Mesenteric fat pad (tissue), 1 donor: ENCODE measurements around the gene GOSR2. TPM values are rescaled to one million over a fixed set of nuclear protein-coding genes. Genes with fewer than 3 reads are reported as not detected.
A peak's percentile ranks its signal among the peaks of the same experiment; 100 is the strongest.
"Not testable (repeated sequence)": the region's sequence is repeated elsewhere in the genome, so short reads cannot be mapped to it uniquely, and the experiment has no call there.

Experiments
- DNase-seq: peaks from one replicate; pipeline ENCODE4 v3.0.0-alpha.2; 2020; ENCODE audit warnings: low spot score
- total RNA-seq: library from RNA; stranded (reverse); fragmentation: NEBNext Ultra II Directional; extraction: Animal tissue kit (Norgen Biotek cat#: 25700); gene quantifications from one replicate; pipeline ENCODE4 v1.2.1, GENCODE V29; 2021
- donor health status: DM: yes; HTN: yes; CAD: no.

The GOSR2 gene
- total RNA-seq, 1 donor from 2014 or later, result 60.8 TPM

DNA sequence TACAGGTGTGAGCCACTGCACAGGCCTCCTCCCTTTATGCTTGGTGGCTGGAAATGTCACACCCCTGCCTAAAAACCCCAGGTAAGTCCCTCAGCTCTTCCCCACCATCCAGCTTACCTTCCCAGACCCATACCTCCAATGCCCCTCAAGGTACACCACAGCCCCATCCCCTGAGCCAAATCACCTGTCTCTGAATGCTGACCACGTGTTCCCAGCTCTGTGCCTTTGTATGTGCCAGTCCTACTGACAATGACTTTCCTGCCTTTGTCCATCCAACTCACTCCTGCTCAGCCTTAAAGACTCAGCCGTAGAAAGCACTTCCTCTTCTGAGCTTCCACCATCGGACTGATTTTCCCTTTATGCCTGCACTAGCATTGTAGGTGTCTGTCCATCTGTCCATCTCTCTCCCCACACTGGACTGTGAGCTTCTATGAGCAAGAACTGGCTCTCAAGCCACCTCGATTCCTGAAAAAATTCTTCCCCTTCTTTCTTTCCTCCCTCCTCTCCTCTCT lies 30.7 kb upstream of the GOSR2 start:
- no peak for DNase-seq

DNA sequence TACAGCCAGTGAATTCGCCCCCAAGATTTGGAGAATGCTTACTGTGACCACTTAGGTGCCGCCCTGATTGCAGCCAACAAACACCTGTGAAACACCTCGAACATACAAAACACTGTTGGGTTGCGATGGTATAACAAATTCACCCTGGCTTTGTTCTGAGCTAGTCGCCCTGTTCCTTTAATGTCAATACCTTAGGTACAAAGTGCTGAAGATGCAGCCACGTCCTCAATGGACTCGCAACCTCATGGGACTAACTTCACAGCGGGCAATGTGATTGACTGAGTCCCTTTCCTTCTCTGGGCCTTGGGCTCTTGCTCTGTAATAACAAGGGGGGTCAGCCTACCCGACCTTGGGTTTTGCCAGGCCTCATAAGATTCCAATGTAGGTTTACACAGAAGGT lies 28.9 kb upstream of the GOSR2 start:
- DNase-seq, result no peak

DNA sequence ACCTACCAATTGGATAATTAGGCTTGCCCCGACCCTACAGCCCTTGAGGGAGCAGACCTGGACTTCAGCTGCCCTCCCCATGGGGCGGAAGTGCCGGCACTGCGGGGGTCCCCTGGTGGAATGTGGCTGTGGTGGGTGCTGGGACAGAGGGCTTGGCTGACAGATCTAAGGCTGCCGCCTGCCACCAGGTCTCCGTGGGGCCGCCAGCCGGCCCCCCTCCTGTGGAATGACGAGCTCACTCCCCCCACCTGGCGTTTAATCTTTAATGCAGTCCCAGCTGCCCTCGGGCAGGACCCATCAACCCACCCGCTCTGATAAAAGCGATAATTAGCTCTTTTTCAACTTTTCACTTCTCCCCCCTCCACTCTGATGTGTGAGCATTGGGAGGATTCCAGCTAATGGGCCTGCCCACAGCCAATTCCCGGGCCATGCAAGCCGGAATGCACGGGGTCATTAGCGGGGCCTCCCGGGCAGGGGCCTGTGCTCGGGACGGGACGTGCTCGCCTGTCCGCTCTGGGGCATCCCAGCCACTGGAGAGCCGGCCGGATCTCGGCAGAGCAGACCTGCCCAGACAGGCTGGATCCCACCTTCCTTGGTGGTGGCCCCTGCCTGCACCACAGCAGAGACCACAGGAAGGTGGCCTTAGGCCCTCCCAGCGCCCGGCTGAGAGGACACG lies 28.3 kb upstream of the GOSR2 start:
- DNase-seq, result no peak

- no peak for DNase-seq
Measured at GRCh38 chr17:46895171-46895570, 27.8 kb upstream of the GOSR2 start.

DNA sequence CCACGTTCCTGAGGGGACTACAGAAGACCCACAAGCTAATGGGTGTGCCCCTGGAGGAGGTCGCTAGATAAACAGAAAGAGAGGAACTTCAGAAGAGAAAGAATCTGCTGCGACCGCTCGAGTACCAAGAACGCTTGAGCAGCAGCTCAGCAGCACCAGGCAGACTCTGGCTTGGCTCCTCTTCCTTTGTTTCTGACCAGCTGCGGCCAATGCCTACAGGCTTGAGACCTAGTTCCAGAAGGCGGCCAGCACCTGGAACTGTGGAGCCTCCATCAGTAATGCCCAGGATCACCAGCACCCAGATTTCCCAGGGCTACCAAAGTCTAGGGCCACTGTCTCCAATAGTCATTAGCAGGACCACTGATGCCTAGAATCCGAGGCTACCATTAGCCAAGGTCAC lies 26.0 kb upstream of the GOSR2 start:
- DNase-seq, result no peak

DNA sequence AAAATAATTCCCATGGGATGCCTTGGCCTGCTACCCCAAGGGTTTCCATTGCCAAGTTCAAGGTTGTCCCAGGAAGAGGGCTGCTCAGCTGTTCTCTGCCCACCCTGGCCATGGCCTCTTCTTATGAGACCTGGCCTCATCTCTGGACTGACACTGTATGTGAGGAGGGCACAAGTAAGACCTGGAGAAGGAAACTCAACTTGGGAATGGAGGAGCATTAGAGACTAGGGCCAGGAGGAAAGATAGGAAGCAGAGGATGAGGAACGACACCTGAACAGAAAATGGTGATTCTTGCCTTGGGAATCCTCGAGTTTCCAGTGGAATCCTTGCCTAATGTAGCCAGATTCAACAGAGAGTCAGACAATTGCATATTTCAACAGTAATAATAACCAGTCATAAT lies 24.6 kb upstream of the GOSR2 start:
- no peak for DNase-seq

DNA sequence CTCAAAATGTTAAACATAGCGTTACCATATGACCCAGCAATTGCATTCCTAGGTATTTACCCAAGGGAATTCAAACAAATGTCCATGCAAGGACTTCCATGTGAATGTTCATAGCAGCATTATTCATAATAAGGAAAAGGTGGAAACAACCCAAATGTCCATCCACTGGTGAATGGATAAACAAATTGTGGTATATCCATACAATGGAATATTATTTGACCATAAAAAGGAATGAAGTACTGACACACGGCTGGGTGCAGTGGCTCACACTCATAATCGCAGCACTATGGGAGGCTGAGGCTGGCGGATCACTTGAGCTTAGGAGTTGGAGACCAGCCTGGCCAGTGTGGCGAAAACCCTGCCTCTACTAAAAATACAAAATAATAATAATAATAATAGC lies 24.1 kb upstream of the GOSR2 start:
- no peak for DNase-seq

- DNase-seq, result peak; percentile 74
Measured at GRCh38 chr17:46901291-46901690, 21.7 kb upstream of the GOSR2 start.

DNA sequence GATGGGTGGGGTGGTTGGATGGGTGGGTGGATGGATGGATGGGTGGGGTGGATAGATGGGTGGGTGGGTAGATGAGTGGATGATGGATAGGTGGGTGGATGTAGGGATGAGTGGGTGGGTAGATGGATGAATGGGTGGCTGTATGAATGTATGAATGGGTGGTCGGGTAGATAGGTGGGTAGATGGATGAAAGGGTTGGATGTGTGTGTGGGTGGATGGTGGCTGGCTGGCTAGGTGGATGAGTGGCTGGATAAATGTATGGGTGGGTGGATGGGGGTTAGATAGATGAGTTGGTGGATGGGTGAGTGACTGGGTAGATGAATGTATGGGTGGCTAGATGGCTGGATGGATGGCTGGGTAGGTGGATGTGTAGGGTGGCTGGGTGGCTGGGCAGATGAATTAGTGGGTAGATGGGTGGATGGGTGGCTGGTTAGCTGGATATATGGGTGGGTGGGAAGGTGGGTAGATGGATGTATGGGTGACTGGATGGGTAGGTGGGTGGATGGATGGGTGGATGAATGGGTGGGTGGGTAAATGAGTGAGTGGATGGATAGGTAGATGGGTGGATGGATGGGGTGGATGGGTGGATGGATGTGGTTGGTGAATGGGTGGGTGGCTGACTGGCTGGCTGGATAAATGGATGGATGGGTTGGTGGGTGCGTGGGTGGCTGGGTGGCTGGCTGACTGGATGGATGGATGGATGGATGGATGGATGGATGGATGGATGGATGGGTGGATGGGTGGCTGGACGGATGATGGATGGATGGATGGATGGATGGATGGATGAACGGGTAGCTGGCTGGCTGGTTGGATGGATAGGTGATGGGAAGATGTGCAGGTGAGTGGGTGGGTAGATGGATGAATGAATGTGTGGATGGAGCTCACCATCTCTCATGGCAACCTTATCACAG lies 18.9 kb upstream of the GOSR2 start:
- DNase-seq, result peak; percentile 47

DNA sequence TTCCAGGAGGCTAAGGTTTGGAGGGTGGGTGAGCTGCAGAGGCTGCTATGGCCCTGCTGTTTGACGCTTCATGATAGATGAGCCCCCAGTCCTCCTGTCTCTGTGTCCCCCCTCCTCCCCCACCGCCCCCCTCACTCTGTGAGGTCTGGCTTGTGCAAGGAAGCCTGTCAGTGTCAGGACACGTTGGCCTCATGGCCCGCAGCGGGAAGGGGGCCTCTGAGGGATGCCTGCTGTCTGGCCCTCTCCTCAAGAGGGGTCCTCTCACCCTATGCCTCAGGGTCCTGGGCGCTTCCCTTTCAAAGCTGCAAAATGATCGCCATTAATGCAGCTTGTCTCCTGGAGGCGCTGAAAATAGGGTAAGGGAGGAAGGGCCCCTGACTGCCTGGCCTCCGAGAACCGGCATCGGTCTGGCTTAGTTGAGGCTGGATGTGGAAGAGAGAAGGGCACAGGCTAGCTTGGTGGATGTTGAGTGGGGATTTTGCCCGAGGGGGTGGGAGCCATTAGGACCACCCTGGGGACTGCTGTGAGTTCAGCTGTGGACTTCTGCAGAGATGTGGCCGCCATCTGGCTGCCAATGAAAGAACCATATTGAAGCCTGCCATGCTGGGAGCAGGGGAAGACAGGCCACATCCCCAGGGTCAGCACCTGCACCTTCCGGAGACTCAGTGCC lies 14.8 kb upstream of the GOSR2 start:
- DNase-seq, result no peak

GRCh38 chr17:46910179-46910927 lies 12.6 kb upstream of the GOSR2 start:
- DNase-seq, result no peak

GRCh38 chr17:46911311-46911710 lies 11.6 kb upstream of the GOSR2 start:
- no peak for DNase-seq

GRCh38 chr17:46915596-46915995 lies 7.4 kb upstream of the GOSR2 start:
- DNase-seq, result no peak

- no peak for DNase-seq
Measured at GRCh38 chr17:46916211-46916610, 6.7 kb upstream of the GOSR2 start.

DNA sequence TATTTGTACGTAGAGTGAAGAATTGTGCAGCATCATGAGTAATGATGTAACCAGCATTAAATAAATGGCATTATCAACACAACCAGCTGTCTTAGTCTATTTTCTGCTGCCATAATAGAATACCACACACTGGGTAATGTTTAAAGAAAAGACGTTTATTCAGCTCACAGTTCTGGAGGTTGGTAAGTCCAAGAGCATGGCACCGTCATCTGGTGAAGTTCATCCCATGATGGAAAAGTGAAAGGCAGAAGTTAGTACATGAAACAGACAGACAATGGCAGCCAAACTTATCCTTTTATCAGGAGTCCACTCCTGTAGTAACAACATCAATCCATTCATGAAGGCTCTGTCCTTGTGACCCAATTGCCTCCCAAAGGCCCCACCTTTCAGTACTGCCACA lies 6.3 kb upstream of the GOSR2 start:
- no peak for DNase-seq

GRCh38 chr17:46917041-46917440 lies 5.9 kb upstream of the GOSR2 start:
- DNase-seq, result no peak

DNA sequence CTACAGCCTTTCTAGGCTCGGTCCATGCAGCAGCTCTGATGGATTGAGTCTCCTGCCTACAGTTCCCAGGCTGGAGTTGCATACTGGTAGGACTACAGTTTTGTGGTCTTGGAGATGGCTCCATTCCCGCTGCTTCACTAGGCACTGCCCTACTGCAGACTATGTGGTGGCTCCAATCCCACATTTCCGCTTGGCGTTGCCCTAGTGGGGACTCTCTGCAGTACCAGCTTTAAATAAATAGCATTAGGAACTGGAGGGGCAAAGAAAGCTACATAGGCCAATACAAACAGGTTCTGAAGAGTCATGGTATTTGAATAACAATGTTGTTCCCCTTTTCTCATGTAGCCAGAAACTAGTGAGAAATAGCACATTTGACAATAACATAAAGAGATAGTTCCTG lies 5.4 kb upstream of the GOSR2 start:
- DNase-seq, result no peak

- not testable (repeated sequence) for DNase-seq
Measured at GRCh38 chr17:46921962-46922361, 998 bp upstream of the GOSR2 start.

DNA sequence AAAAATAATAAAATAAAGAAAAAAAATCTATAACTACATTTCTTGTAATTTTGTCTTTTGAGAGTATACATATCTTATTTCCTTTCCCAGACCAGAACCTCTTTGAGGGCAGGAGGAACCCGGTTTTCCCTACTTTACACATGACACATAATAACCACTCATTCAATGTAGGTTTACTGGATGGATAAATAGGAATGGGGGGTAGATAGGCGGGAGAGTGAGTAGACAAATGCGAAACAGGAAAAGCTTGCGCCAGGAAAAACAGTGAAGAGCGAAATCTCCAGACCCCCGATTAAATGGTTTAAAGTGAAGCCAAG lies 515 bp upstream of the GOSR2 start:
- DNase-seq, result no peak

DNA sequence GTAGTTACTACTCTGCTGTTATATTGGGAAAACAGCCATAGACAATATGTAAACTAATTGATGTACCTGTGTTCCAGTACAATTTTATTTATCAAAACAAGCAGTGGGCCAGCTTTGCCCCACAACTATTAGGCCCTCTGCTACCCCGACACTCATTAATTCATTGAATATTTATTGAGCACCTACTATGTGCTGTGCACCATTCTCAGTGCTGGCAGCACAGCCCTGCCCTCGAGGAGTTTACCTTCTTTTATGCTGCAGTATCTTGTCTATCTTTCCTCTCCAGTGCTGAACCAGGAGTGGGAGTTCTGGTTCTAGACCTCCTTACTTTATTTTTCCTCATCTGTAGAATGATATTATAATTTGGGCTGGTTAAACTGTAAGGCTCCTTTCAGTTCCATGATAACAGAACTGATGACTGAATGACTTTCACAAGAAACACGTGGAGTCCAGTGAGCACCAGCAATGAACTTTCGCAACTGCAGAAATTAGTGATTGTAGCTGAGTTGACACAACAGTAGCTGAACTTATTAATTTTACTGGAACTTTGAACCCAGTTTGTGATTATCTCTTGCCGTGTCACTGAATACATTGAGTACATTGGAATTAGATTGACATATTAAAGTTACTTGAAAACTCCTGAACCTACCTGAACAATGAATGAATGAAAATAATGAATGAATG lies 2.4 kb downstream of the GOSR2 start:
- DNase-seq, result no peak
